HG03469 (cell line): Measurements from ENCODE around the gene ADD1.

ENCODE experiments used
- ATAC-seq: cut with Tn5 transposase; IDR thresholded peaks from one replicate; pipeline ENCODE4 v1.9.1; 2021; ENCODE audit warnings: mild to moderate bottlenecking, moderate library complexity, moderate number of reproducible peaks; ENCODE audit not compliant: unreplicated experiment

ADD1 gene

DNA sequence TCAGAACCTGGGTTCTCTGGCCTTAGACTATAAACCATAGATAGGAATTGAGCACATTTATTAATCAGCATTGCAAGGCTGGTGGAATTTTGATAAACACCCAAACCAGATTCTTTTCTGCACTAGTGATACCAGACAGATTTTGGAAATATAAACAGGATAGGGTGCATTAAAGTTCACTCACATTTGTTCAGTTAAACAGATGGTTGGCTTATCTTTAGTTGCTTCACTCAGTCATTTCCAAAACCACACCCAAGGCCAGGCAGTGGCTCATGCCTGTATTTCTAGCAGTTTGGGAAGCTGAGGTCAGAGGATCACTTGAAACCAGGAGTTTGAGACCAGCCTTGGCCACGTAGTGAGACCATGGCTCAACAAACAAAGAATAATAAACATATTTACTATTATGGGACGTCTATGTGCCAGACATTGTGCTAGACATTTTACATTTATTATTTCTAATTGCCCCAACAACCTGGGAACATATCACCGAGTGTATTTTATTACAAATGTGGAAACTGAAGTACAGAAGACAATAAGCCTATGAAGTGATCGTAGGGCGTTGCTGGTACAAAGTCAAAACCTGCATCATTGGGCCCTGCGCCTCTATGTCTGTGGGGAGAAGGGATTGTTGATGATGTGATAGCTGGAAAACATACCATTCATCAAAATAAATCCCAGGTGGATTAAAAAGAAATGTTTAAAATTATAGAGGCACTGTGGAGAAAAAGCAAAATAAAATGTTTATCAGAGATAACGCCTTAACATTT lies 15.0 kb downstream of the ADD1 start:
- no peak for ATAC-seq

DNA sequence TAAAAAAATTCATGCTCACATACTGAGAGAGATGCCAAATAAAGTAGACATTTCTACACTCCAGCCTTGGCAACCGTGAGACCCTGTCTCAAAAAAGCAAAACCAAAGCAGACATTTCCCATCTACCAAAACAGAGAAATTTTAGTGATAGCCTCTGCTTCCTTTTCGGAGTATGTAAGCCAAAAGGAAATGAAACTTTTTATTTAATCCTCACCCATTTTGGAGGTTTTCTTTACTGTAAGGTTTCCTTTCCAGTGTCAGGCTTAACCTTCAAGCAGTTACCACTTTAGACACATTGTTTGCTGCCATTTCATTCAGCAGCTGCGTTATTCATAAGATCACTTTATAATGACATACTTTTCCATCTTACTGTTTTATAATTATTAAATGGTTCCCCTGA lies 15.9 kb downstream of the ADD1 start:
- ATAC-seq = no peak

DNA sequence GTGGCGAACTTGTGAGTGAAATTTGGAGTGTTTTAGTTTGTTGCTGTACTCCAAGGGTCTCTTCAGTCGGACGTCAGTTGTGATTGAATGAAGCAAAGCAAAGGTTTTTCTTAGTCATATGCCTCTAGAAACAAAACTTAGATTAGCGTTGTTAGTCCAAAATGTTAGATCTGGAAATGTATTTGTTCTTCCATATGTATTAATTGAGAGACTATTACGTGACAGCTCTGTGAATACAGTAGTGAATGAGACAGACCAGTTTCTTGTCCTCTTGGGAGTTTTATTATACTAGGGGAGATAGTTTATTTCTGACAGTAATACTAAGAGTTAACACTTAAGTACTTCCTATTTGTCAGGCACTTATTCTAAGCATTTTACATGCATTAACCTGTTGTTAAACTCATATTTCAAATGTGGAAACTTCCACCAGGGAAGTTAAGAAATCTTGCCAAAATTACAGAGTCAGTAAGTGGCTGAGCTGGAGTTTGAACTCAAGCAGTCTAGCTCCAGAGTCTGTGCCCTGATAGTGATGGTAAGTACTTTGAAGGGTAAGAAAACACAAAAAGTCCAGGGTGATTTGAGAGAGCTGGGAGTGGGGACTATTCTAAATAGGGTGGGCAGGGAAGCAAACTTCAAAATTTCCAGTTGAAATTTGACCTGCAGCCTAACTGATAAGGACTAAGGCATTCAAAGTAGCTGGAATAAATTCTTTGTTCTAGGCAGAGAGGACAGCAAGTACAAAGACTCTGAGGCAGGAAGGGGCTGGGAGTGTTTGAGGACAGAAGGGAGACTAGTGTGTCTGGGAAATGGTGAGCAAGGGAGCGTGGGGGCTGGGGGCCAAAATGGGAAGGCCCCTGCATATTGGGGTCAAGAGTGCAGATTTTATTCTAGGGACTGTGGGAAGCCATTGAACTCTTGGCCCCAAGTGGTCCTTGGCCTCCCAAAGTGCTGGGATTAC lies 17.0 kb downstream of the ADD1 start:
- no peak for ATAC-seq

DNA sequence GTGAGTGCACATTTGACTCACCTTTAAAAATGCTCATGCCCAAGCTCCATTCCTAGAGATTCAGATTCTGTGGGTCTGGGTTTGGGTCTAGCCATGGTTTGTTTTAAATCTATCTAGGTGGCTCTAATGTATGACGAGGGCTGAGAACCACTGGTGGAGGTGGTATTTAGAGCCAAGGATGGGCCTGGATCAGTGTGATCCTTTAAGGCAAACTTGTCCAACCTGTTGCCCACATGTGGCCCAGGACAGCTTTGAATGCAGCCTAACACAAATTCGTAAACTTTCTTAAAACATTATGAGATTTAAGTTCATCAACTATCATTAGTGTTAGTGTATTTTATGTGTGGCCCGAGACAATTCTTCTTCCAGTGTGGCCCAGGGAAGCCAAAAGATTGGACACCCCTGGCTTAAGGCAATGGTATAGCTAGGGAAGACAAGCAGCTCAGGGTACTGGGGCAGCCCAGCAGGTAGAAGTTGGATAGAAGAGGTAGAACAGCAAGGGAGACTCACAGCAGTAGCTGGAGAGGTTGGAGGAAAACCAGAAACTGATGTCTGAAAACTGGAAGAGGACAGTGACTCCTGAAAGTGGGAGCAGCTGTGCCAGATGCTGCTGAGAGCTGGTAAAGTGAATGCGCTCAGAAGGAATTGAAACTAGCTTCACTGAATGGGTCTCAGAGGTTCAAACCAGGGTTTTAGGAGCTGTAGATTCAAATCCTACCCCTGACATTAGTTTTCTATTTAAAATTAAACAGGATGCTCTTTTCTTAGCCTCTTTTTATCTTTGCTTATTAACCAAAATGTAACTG lies 18.2 kb downstream of the ADD1 start:
- no peak for ATAC-seq

DNA sequence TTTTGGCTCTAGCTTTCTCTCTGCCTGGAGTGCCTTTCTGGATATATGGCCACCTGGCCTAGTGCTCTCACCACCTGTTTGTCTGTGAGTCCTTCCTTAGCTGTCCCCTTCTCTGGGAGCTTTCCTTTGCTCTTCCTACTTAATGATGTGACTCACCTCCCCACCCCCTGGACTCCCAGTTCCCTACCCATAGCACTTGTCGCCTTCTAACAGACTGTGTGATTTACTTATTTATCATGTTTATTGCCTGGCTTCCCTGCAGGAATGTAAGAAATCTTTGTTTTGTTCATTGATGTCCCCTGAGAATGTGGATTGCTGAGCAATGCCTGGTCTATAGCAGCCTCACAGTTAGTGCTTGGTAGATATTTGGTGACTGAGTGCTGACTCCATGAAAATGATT lies 18.9 kb downstream of the ADD1 start:
- no peak for ATAC-seq

DNA sequence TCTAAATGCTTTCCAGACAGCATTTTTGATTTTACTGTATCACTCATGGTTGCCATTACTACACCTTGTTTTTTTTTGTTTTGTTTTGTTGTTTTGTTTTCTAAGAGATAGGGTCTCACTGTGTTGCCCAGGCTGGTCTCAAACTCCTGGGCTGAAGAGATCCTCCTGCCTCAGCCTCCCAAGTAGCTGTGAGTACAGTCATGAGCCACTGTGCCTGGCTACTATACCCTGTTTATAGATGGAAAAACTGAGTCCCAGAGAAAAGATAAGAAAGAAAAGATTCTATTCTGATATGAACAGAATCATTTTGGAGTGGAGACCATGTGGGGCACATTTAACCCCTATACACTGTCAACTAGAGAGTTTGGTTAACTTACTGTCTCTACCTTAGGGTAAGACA lies 20.0 kb downstream of the ADD1 start:
- ATAC-seq = no peak

DNA sequence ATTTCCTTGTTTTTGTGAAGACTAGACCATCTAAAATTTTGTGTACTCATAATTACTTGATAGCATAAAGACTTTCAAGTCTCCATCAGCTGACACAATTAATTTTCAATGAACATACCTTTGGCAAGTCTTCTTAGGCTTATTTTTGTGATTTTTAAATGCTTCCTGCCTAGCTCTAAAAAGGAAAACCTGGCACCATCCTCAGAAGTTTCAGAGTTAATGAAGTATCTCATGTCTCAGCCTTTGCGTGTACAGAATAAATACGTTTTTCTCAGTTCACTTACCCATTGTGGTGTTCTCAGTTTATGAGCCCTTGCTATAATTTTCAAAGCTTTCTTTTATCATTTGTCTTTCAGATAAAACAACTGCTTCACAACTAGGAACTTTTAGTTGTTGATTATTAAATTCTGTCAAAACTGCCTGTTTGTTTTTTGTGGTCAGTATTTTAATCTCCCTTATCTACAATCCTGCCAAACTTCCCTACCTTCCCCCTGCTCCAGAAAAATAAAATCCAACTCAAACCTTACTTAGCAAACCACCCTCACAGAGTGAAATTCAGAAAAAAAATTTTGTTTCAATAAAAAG lies 21.6 kb downstream of the ADD1 start:
- no peak for ATAC-seq

DNA sequence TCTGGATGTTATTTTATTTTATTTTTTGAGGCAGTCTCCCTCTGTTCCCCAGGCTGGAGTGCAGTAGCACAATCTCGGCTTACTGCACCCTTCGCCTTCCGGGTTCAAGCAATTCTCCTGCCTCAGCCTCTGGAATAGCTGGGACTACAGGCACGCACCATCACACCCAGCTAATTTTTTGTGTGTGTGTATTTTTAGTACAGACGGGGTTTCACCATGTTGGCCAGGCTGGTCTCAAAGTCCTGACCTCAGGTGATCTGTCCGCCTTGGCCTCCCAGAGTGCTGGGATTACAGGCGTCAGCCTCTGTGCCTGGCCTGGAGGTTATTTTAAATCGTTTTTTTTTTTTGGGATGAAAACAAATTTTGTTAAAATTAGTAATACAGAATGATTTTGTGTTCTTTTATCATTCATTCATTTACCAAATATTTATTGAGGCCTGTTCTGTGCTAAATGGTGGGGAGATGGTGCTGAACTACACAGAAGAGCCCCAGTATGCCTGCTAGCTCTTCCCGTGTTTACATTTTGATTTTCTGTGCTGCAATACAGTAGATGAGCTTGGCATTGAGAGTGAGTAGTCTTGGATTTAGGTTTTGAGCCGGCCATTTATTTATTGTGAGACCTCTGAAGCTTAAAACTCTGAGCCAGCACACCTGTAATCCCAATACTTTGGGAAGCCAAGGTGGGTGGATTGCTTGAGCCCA lies 22.7 kb downstream of the ADD1 start:
- ATAC-seq = no peak

DNA sequence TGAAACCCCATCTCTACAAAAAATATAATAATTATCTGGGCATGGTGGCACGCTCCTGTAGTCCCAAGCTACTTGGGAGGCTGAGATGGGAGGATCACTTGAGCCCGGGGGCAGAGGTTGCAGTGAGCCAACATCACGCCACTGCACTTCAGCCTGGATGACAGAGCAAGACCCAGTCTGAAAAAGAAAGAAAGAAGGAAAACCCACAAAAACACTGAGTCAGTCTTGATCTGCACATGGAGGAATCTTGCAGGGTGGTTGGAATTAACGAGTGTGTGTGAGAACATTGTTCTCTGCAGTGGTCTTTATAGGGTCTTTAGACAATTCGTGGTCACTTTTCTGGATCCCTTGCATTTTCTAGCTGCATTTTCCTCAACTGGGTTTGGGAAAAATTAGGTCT lies 23.2 kb downstream of the ADD1 start:
- no peak for ATAC-seq

DNA sequence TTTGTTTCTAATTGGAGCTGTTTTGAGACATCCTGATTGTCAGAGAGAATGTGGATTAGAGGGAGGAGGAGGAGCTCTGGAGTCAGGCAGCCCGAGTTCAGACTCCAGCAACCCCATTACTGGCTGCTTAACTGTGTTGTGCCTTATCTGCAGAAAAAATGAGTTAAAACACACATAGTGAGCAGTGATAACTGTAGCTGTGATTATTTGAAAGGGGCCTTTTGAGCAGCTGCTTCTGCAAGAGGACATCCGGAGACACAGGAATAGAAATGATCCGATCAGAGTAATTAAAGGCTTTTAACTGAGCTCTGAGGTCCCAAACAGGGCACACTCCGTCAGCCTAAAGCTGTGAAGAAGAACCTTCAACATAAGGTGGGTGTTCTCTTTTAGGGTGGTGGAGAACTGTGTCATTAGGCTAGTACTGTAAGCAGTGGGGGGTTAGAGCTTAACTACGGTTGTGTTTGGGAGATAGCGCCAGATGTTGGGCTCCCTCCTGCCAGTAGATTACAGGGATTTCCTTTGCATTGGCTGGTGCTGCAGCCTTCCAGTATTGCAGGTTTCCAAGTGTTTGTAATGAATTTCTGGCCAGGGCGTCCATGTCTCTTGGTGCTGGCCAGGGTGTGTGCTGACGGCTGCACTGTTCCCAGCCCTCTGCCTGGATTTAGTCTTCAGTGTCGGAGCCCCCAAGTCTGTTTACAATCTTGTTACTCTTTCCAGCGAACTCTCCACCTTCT lies 24.3 kb downstream of the ADD1 start:
- no peak for ATAC-seq

DNA sequence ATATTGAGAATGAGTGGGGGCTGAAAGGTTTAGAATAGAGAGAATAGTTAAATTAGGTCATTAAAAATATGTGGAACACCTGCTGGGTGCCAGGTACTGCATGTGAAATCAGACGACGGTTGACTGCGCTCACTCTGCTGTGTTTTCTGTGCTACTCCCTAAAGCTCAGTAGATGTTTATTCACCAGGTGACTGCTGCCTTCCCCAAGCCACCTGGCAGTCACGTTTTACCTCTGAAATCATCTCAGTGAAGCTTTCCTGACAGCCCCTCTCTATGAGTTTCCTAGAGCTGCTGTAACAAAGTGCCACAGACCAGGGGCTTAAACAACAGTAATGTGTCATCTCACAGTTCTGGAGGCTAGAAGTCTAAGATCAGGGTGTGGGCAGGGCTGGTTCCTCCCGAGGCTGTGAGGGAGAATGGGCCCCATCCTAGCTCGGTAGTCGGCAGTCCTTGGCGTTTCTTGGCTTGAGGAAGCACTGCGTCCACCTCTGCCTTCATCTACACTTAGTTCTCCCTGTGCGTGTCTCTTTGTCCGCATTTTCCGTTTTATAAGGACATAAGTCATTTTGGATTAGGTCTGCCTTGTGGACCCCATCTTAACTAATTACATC lies 25.3 kb downstream of the ADD1 start:
- no peak for ATAC-seq

DNA sequence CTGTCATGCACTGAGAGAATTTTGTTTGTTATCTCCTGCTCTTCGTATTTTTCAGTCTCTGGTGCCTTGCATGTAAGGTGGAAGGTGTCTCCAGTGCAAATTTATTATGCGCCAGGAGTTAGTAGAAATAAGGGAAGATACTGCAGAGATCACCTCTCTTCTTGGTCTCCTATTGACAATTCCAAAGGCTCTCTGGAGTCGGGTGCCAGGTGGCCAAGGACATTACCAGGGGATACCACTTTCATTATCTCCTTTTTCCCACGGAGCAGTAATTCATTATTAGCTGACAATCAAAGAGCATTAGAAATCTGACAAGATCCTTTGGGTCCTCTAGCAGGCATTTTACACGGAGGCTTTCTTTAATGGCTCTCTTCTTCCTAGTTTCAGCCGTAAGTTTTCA lies 26.0 kb downstream of the ADD1 start:
- ATAC-seq = no peak

DNA sequence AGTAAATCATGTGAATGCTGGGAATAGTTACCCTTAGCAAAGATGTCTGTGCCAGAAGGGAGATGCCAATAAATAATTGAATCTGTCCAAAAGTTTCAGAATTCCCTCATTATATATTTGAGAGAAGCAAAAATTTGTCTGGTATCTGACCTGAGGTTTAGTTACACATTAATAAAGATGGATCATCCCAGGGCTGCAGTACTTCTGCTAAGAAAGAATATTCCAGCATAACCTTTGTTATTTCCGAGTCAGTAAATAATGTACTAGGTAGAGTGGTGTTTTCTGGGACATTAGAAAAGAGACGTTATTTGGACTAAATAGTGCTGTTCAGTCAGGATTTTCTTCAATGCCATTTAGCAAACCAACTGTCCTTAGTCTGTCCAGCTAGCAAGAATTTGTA lies 26.4 kb downstream of the ADD1 start:
- no peak for ATAC-seq

DNA sequence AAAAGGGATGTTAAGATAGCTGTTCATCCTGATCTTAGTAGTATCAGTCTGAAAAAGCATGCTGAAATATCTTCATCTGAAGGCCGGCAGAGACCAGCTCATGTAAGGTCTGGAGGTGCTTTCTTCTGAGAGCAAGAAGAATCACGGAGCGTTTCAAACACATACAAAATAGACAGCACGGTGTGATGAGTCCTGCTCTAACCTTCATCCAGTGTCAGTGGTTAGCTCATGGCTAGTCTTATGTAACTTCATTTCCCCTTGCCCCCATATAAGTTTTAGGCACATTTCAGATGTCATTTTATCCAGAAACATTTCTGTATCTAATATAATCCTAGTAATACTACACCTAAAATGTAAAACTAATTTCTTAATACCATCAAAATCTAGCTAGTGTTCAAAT lies 27.8 kb downstream of the ADD1 start:
- ATAC-seq = no peak

DNA sequence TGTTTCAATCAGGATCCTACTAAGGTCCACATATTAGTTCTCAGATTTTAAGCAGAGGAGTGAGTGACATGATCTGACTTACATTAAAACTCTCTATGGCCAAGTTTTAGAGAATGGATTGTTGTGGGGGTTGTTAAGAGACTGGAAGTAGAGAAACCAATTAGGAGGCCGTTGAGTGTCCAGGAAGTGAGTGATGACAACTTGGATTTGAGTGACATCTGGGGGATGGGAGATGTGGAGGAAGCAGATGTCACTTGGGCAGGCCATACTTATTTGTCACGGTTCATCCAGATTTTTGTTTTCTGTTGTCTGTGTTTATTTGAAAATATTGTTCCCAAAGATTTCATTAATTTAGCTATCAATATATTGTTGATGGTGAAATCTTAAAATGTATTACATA lies 28.3 kb downstream of the ADD1 start:
- no peak for ATAC-seq

DNA sequence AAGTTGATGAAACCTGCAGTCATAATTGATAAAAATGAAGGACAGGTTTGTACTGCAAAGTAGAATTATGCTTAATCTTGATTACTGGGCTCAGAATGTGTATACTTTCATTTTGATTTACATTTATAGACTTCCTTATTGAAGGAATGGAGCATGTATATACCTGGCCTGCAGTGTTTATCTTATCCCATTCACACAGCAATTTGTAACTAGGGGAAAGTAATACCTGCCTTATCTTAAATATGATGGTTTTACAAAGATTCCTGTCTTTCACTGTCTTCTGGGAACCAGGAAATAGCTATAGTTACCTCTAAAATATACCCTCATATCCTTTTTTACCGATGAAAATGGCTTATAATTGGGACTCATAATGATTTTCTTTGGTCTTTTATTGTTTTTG lies 29.7 kb downstream of the ADD1 start:
- no peak for ATAC-seq

DNA sequence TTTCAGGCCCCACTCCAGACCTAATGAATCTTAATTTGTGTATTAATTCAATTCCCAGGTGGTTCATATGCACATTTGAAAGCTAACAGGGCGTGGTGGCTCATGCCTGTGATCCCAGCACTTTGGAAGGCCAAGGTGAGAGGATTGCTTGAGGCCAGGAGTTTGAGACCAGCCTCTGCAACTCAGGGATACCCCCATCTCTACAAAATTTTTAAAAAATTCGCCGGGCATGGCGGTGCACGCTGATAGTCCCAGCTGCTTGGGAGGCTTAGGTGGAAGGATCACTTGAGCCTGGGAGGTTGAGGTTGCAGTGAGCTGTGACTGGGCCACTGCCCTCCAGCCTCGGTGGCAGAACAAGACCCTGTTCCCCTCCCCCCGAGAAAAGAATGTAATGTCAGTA lies 31.2 kb downstream of the ADD1 start:
- ATAC-seq = no peak

DNA sequence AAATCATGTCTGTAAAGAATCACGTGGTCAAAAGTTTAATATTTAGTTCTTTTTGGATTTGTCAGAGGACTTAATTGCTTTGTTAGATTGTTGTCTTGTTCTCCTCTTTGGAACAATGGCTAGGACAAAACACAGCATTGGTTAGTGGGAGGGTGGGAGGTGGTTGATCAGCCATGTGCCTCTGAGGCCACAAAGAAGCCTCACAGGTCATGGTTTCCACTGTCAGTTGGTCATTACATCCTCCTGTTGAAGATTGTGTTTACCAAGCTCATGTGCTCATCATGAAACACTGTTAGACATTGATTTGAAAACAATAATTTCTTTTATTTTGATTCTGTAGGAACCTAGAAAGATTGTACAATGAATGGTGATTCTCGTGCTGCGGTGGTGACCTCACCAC lies 31.9 kb downstream of the ADD1 start:
- ATAC-seq = no peak

DNA sequence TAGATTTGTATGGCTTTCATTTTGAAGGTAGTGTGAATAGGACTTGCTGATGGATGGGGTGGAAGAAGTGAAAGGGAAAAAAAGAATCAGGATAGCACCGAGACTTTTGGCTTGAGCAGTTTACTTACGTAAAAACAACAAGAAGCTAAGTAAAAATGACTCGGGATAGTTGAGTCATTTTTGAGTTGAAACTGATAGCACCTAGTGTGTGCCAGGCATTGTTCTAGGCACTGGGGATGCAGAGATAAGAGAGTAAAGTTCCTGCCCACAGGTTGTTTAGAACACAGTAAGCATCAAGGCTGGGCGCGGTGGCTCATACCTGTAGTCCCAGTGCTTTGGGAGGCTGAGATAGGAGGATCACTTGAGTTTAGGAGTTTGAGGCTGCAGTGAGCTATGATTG lies 34.7 kb downstream of the ADD1 start:
- no peak for ATAC-seq
